Fibroblast of lung (primary cell): ENCODE data around the gene GABRG3. TPM values are rescaled to one million over a fixed set of nuclear protein-coding genes. Genes with fewer than 3 reads are reported as not detected.

Experiments
- DNase-seq, 2 donors: peaks; one replicate each; pipeline versions ENCODE4 v3.0.0 to v3.0.0-alpha.2; 2010; ENCODE audit warnings: low read depth in 2 of 2
- H2AFZ ChIP-seq: 2 replicates; pipeline ENCODE4 v1.5.1; 2012; ENCODE audit warnings: low read length, control low read depth, inconsistent platforms
- H3K27ac ChIP-seq: 2 replicates; pipeline ENCODE4 v1.5.1; 2011; ENCODE audit warnings: low read length, control low read depth; ENCODE audit not compliant: insufficient read depth
- H3K27me3 ChIP-seq: 2 replicates; pipeline ENCODE4 v1.5.1; 2011; ENCODE audit warnings: mild to moderate bottlenecking, low read length; ENCODE audit not compliant: control insufficient read depth, insufficient read depth
- H3K36me3 ChIP-seq: 2 replicates; pipeline ENCODE4 v1.5.1; 2011; ENCODE audit warnings: low read length; ENCODE audit not compliant: control insufficient read depth, insufficient read depth
- H3K4me1 ChIP-seq: 2 replicates; pipeline ENCODE4 v1.5.1; 2011; ENCODE audit warnings: low read length; ENCODE audit not compliant: control insufficient read depth, insufficient read depth; ENCODE audit errors: extremely low read depth
- H3K4me2 ChIP-seq: 2 replicates; pipeline ENCODE4 v1.5.1; 2011; ENCODE audit warnings: low read length, control low read depth; ENCODE audit not compliant: insufficient read depth; ENCODE audit errors: extremely low read depth
- H3K4me3 ChIP-seq, 4 experiments: fragments of 200-600 bp in 1 of 4; sonication (generic) in 1 of 4; replicated peaks in 1 of 4; 2 replicates each; pipeline ENCODE4 v1.5.1; 2011 to 2016; ENCODE audit warnings: low read length in 4 of 4, low read depth in 3 of 4, mild to moderate bottlenecking in 3 of 4, control low read depth in 2 of 4, inconsistent platforms in 1 of 4, mixed read lengths in 1 of 4; ENCODE audit not compliant: insufficient read depth in 1 of 4; ENCODE audit errors: control extremely low read depth in 1 of 4
- H3K79me2 ChIP-seq: 2 replicates; pipeline ENCODE4 v1.5.1; 2012; ENCODE audit warnings: mild to moderate bottlenecking, low read length, inconsistent platforms; ENCODE audit not compliant: control insufficient read depth, insufficient read depth
- H3K9ac ChIP-seq: 2 replicates; pipeline ENCODE4 v1.5.1; 2011; ENCODE audit warnings: mild to moderate bottlenecking, low read length, control low read depth; ENCODE audit not compliant: insufficient read depth
- H3K9me3 ChIP-seq: 2 replicates; pipeline ENCODE4 v1.5.1; 2012; ENCODE audit warnings: low read depth, low read length; ENCODE audit not compliant: control insufficient read depth, insufficient read depth
- H4K20me1 ChIP-seq: 2 replicates; pipeline ENCODE4 v1.5.1; 2011; ENCODE audit warnings: low read length; ENCODE audit not compliant: control insufficient read depth, insufficient read depth; ENCODE audit errors: extremely low read depth
- CTCF ChIP-seq, 2 donors: IDR thresholded peaks in 1 of 2; conservative IDR thresholded peaks in 1 of 2; 1 replicate in 1 of 2; 2 replicates in 1 of 2; pipeline ENCODE4 v1.5.1; 2011 to 2012; ENCODE audit warnings: low read length in 2 of 2, control low read depth in 1 of 2, inconsistent platforms in 1 of 2, low read depth in 1 of 2, mild to moderate bottlenecking in 1 of 2
- EZH2 ChIP-seq: IDR thresholded peaks from 2 replicates; pipeline ENCODE4 v1.5.1; 2012; ENCODE audit warnings: low read length, control low read depth, mild to moderate bottlenecking; ENCODE audit errors: missing control alignments
- polyA plus RNA-seq, 2 donors: library from polyadenylated mRNA; depleted of rRNA in 1 of 2; stranded (reverse) in 1 of 2; unstranded in 1 of 2; fragments of >200 nt; gene quantifications; 2 replicates each; pipeline ENCODE4 v1.2.1, GENCODE V29; 2011 to 2012; ENCODE audit warnings: missing spikeins in 1 of 2
- total RNA-seq: library from RNA; depleted of rRNA; stranded (reverse); fragments of >200 nt; gene quantifications from 2 replicates; pipeline ENCODE4 v1.2.1, GENCODE V29; 2014

The GABRG3 gene
- total and polyA plus RNA-seq, 2 donors (not counting 1 experiment from before 2014, with no cell fraction given) = not detected

- H3K9ac ChIP-seq = no peak overlapping the region
- no peak overlapping the region for H3K4me3 ChIP-seq
- H3K27me3 ChIP-seq = no peaks in the 10 kb centered on the region
- TF ChIP-seq CTCF (conservative IDR thresholded peaks at IDR 0.05 in 1 of 2, IDR thresholded peaks at IDR 0.05 in 1 of 2; ENCODE audit: low read depth in 1 of 2, low read length in 2 of 2) = no peak
- TF ChIP-seq EZH2 = no peak
- H4K20me1 ChIP-seq = no peaks in the 10 kb centered on the region
- H2AFZ ChIP-seq = no peak overlapping the region
- no peak for DNase-seq
- H3K79me2 ChIP-seq = no peaks in the 10 kb centered on the region
- H3K9me3 ChIP-seq = no peaks in the 10 kb centered on the region
- no peak overlapping the region for H3K4me2 ChIP-seq
- H3K27ac ChIP-seq = no peak overlapping the region
- no peaks in the 10 kb centered on the region for H3K4me1 ChIP-seq
- H3K36me3 ChIP-seq = no peaks in the 10 kb centered on the region
Observed at GRCh38 chr15:27249760-27250109, 278.8 kb downstream of the GABRG3 start.

- Histone ChIP-seq H3K4me2 (no peak overlapping the region), H3K27me3 (no peaks in the 10 kb centered on the region), H2AFZ (no peak overlapping the region), H3K79me2 (no peaks in the 10 kb centered on the region), H3K36me3 (no peaks in the 10 kb centered on the region), H3K9me3 (no peaks in the 10 kb centered on the region), H3K4me3 (no peak overlapping the region), H3K27ac (no peak overlapping the region), H4K20me1 (no peaks in the 10 kb centered on the region), H3K9ac (no peak overlapping the region), H3K4me1 (no peaks in the 10 kb centered on the region)
- TF ChIP-seq CTCF (conservative IDR thresholded peaks at IDR 0.05 in 1 of 2, IDR thresholded peaks at IDR 0.05 in 1 of 2; ENCODE audit: low read depth in 1 of 2, low read length in 2 of 2) (no peak), EZH2 (no peak)
- DNase-seq = no peak
Observed at GRCh38 chr15:27250223-27250622, 279.2 kb downstream of the GABRG3 start.

- H3K4me3 ChIP-seq = no peak overlapping the region
- H3K36me3 ChIP-seq = no peaks in the 10 kb centered on the region
- no peak overlapping the region for H3K4me2 ChIP-seq
- no peak overlapping the region for H3K27ac ChIP-seq
- H2AFZ ChIP-seq = no peak overlapping the region
- H3K27me3 ChIP-seq = no peaks in the 10 kb centered on the region
- H4K20me1 ChIP-seq = no peaks in the 10 kb centered on the region
- H3K4me1 ChIP-seq = no peaks in the 10 kb centered on the region
- DNase-seq = peak in 1 of 2 donors; percentile 6
- H3K9ac ChIP-seq = no peak overlapping the region
- TF ChIP-seq CTCF (conservative IDR thresholded peaks at IDR 0.05 in 1 of 2, IDR thresholded peaks at IDR 0.05 in 1 of 2; ENCODE audit: low read depth in 1 of 2, low read length in 2 of 2) (no peak), EZH2 (no peak)
- H3K79me2 ChIP-seq = no peaks in the 10 kb centered on the region
- no peaks in the 10 kb centered on the region for H3K9me3 ChIP-seq
Observed at GRCh38 chr15:27254055-27254454, 283.1 kb downstream of the GABRG3 start.
